Limb (tissue), 2 donors: ENCODE data around the gene RABL2A.
"Not testable (repeated sequence)": the region's sequence is repeated elsewhere in the genome, so short reads cannot be mapped to it uniquely, and the experiment has no call there.

ENCODE experiments used
- DNase-seq, 2 donors: peaks; one replicate each; pipeline ENCODE4 v3.0.0-alpha.2; 2016; ENCODE audit errors: extremely low spot score in 2 of 2

RABL2A gene

GRCh38 chr2:113606036-113606435, 21.0 kb upstream of the RABL2A start:
- DNase-seq, result not testable (repeated sequence)

GRCh38 chr2:113609822-113610221, 17.2 kb upstream of the RABL2A start:
- not testable (repeated sequence) for DNase-seq

- not testable (repeated sequence) for DNase-seq
Observed at GRCh38 chr2:113621002-113621401, 6.1 kb upstream of the RABL2A start.

GRCh38 chr2:113625906-113626305, 1.2 kb upstream of the RABL2A start:
- not testable (repeated sequence) for DNase-seq

- DNase-seq, result not testable (repeated sequence)
Observed at GRCh38 chr2:113632849-113633345, 5.8 kb downstream of the RABL2A start.

- DNase-seq, result not testable (repeated sequence)
Observed at GRCh38 chr2:113635358-113635757, 8.3 kb downstream of the RABL2A start.

GRCh38 chr2:113636226-113636625, 9.2 kb downstream of the RABL2A start:
- DNase-seq, result not testable (repeated sequence)

GRCh38 chr2:113638084-113638483, 11.0 kb downstream of the RABL2A start:
- DNase-seq, result not testable (repeated sequence)

GRCh38 chr2:113646217-113646616, 19.2 kb downstream of the RABL2A start:
- DNase-seq, result not testable (repeated sequence)

GRCh38 chr2:113650834-113651815, 24.1 kb downstream of the RABL2A start:
- DNase-seq, result not testable (repeated sequence)

GRCh38 chr2:113652599-113652998, 25.5 kb downstream of the RABL2A start:
- not testable (repeated sequence) for DNase-seq

GRCh38 chr2:113656031-113656624, 29.1 kb downstream of the RABL2A start:
- DNase-seq, result not testable (repeated sequence)

- DNase-seq, result not testable (repeated sequence)
Observed at GRCh38 chr2:113657735-113658134, 30.7 kb downstream of the RABL2A start.

- DNase-seq, result not testable (repeated sequence)
Observed at GRCh38 chr2:113663285-113664060, 36.4 kb downstream of the RABL2A start.

- DNase-seq, result not testable (repeated sequence)
Observed at GRCh38 chr2:113664761-113665533, 37.9 kb downstream of the RABL2A start.

- not testable (repeated sequence) for DNase-seq
Observed at GRCh38 chr2:113669013-113669412, 41.9 kb downstream of the RABL2A start.

GRCh38 chr2:113672326-113672932, 45.4 kb downstream of the RABL2A start:
- DNase-seq, result no peak

- DNase-seq, result no peak
Observed at GRCh38 chr2:113675875-113676274, 48.8 kb downstream of the RABL2A start.

GRCh38 chr2:113676623-113677266, 49.7 kb downstream of the RABL2A start:
- no peak for DNase-seq

GRCh38 chr2:113677330-113677729, 50.3 kb downstream of the RABL2A start:
- no peak for DNase-seq
